GM12878 (cell line): ENCODE data around the gene APLP2. TPM values are rescaled to one million over a fixed set of nuclear protein-coding genes. Genes with fewer than 3 reads are reported as not detected.
A peak's percentile ranks its signal among the peaks of the same experiment; 100 is the strongest.

ENCODE experiments used
- BACH1 ChIP-seq: fragments of 450-650 bp; IDR thresholded peaks from 2 replicates; pipeline ENCODE4 v1.6.1; 2017; ENCODE audit warnings: mild to moderate bottlenecking, borderline replicate concordance
- BCL11A ChIP-seq: IDR thresholded peaks from 2 replicates; pipeline ENCODE4 v1.6.1; 2011; ENCODE audit warnings: low read depth, low read length
- CREM ChIP-seq: IDR thresholded peaks from 2 replicates; pipeline ENCODE4 v1.6.1; 2014; ENCODE audit warnings: antibody characterized with exemption, low read depth
- EZH2 ChIP-seq: IDR thresholded peaks from 2 replicates; pipeline ENCODE4 v1.6.1; 2012; ENCODE audit warnings: low read depth, mild to moderate bottlenecking, control low read depth, inconsistent platforms, low read length, borderline replicate concordance; ENCODE audit not compliant: control insufficient read depth
- FOXK2 ChIP-seq: fragments of 450-650 bp; IDR thresholded peaks from 2 replicates; pipeline ENCODE4 v1.6.1; 2017; ENCODE audit warnings: mild to moderate bottlenecking, moderate library complexity
- IKZF2 ChIP-seq, 2 experiments: fragments of 450-650 bp; IDR thresholded peaks; 2 replicates each; pipeline ENCODE4 v1.6.1; 2017; ENCODE audit warnings: mild to moderate bottlenecking in 2 of 2, moderate library complexity in 2 of 2
- NR2C1 ChIP-seq: fragments of 450-650 bp; IDR thresholded peaks from 2 replicates; pipeline ENCODE4 v1.6.1; 2017; ENCODE audit warnings: antibody characterized with exemption, mild to moderate bottlenecking, moderate library complexity
- NR2F1 ChIP-seq: fragments of 450-650 bp; conservative IDR thresholded peaks from 2 replicates; pipeline ENCODE4 v1.6.1; 2017; ENCODE audit warnings: mild to moderate bottlenecking
- PAX5 ChIP-seq: IDR thresholded peaks from 2 replicates; pipeline ENCODE4 v1.6.1; 2011; ENCODE audit warnings: low read depth, low read length, borderline replicate concordance
- RELA ChIP-seq: fragments of 450-650 bp; IDR thresholded peaks from 2 replicates; pipeline ENCODE4 v1.8.0; 2014; ENCODE audit warnings: borderline replicate concordance; ENCODE audit not compliant: partially characterized antibody
- SMAD5 ChIP-seq: IDR thresholded peaks from 2 replicates; pipeline ENCODE4 v1.6.1; 2016; ENCODE audit warnings: antibody characterized with exemption, low read depth
- SREBF1 ChIP-seq: IDR thresholded peaks from 2 replicates; pipeline ENCODE4 v1.6.1; 2012; ENCODE audit warnings: mild to moderate bottlenecking, low read length
- ZNF24 ChIP-seq: fragments of 450-650 bp; IDR thresholded peaks from 2 replicates; pipeline ENCODE4 v1.6.1; 2017; ENCODE audit warnings: antibody characterized with exemption, mild to moderate bottlenecking
- polyA plus RNA-seq, 11 experiments: library from polyadenylated mRNA; depleted of rRNA in 4 of 11; unstranded in 6 of 11; stranded (reverse) in 5 of 11; fragments of >200 nt; fragmentation: Nextera tagmentation in 4 of 11; fragmentation: Illumina TruSeq in 1 of 11; extraction: Ambion mirVana in 4 of 11; extraction: Trizol in 1 of 11; gene quantifications; 1 replicate in 1 of 11; 2 replicates in 10 of 11; pipeline versions ENCODE4 v1.2.1 to v1.2.3, GENCODE V29; 2011 to 2016; ENCODE audit warnings: inconsistent platforms in 2 of 11, missing spikeins in 2 of 11, low read depth in 1 of 11
- total RNA-seq, 4 experiments: library from RNA; depleted of rRNA in 3 of 4; stranded (reverse); fragments of >200 nt in 3 of 4; fragmentation: Illumina TruSeq in 1 of 4; extraction: Trizol in 1 of 4; gene quantifications; 2 replicates each; pipeline versions ENCODE4 v1.2.1 to v1.2.3, GENCODE V29; 2013 to 2021
- TF ChIP-seq, protein P1 (sequence below): IDR thresholded peaks from 2 replicates; pipeline ENCODE4 v1.6.1; 2012; ENCODE audit warnings: improper control_type of control experiment, low read depth, low read length; ENCODE audit not compliant: insufficient replicate concordance
- TF ChIP-seq, protein P2 (sequence below): fragments of 450-650 bp; IDR thresholded peaks from 2 replicates; pipeline ENCODE4 v1.6.1; 2016; ENCODE audit warnings: mild to moderate bottlenecking, moderate library complexity, borderline replicate concordance
- TF ChIP-seq, protein P3 (sequence below): IDR thresholded peaks from 2 replicates; pipeline ENCODE4 v1.6.1; 2012; ENCODE audit warnings: low read depth, low read length, improper control_type of control experiment

Gene APLP2
- total and polyA plus RNA-seq, 10 of the 15 experiments (the other 5 are each of a cell fraction or from before 2014, with no cell fraction given) = 2.3 to 38.8 (median 21.3) TPM

DNA sequence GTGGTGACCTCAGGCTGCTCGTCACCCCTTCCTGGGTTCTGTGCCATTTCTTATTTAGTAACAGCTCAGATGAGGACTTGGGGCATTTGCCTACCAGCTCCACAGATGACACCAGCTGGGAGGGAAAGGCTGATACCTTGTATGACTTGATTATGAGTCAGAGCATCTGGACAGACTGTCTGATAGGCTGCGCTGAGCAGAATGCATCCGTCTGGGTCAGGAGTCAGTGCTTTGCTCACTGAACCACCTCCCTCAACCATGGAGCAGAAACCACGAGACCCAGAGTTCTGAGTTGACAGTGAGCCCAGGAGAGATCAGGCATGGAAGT is 96.7 kb downstream of the APLP2 start (continued):
- TF ChIP-seq BACH1 (no peak), FOXK2 (no peak), SREBF1 (no peak), RELA (no peak), BCL11A (no peak), NR2F1 (no peak), EZH2 (no peak), ZNF24 (no peak), IKZF2 (IDR thresholded peaks at IDR 0.05) (peak in 1 of 2 experiments; percentile 25; a peak in 1 of 4 replicates), NR2C1 (no peak), CREM (no peak), PAX5 (0 out of 2 replicates have a peak, but pooled peaks have one; percentile 10), SMAD5 (no peak)
- TF ChIP-seq, protein P1, sequence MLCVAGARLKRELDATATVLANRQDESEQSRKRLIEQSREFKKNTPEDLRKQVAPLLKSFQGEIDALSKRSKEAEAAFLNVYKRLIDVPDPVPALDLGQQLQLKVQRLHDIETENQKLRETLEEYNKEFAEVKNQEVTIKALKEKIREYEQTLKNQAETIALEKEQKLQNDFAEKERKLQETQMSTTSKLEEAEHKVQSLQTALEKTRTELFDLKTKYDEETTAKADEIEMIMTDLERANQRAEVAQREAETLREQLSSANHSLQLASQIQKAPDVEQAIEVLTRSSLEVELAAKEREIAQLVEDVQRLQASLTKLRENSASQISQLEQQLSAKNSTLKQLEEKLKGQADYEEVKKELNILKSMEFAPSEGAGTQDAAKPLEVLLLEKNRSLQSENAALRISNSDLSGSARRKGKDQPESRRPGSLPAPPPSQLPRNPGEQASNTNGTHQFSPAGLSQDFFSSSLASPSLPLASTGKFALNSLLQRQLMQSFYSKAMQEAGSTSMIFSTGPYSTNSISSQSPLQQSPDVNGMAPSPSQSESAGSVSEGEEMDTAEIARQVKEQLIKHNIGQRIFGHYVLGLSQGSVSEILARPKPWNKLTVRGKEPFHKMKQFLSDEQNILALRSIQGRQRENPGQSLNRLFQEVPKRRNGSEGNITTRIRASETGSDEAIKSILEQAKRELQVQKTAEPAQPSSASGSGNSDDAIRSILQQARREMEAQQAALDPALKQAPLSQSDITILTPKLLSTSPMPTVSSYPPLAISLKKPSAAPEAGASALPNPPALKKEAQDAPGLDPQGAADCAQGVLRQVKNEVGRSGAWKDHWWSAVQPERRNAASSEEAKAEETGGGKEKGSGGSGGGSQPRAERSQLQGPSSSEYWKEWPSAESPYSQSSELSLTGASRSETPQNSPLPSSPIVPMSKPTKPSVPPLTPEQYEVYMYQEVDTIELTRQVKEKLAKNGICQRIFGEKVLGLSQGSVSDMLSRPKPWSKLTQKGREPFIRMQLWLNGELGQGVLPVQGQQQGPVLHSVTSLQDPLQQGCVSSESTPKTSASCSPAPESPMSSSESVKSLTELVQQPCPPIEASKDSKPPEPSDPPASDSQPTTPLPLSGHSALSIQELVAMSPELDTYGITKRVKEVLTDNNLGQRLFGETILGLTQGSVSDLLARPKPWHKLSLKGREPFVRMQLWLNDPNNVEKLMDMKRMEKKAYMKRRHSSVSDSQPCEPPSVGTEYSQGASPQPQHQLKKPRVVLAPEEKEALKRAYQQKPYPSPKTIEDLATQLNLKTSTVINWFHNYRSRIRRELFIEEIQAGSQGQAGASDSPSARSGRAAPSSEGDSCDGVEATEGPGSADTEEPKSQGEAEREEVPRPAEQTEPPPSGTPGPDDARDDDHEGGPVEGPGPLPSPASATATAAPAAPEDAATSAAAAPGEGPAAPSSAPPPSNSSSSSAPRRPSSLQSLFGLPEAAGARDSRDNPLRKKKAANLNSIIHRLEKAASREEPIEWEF = no peak
- TF ChIP-seq, protein P2, sequence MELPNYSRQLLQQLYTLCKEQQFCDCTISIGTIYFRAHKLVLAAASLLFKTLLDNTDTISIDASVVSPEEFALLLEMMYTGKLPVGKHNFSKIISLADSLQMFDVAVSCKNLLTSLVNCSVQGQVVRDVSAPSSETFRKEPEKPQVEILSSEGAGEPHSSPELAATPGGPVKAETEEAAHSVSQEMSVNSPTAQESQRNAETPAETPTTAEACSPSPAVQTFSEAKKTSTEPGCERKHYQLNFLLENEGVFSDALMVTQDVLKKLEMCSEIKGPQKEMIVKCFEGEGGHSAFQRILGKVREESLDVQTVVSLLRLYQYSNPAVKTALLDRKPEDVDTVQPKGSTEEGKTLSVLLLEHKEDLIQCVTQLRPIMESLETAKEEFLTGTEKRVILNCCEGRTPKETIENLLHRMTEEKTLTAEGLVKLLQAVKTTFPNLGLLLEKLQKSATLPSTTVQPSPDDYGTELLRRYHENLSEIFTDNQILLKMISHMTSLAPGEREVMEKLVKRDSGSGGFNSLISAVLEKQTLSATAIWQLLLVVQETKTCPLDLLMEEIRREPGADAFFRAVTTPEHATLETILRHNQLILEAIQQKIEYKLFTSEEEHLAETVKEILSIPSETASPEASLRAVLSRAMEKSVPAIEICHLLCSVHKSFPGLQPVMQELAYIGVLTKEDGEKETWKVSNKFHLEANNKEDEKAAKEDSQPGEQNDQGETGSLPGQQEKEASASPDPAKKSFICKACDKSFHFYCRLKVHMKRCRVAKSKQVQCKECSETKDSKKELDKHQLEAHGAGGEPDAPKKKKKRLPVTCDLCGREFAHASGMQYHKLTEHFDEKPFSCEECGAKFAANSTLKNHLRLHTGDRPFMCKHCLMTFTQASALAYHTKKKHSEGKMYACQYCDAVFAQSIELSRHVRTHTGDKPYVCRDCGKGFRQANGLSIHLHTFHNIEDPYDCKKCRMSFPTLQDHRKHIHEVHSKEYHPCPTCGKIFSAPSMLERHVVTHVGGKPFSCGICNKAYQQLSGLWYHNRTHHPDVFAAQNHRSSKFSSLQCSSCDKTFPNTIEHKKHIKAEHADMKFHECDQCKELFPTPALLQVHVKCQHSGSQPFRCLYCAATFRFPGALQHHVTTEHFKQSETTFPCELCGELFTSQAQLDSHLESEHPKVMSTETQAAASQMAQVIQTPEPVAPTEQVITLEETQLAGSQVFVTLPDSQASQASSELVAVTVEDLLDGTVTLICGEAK = no peak
- TF ChIP-seq, protein P3, sequence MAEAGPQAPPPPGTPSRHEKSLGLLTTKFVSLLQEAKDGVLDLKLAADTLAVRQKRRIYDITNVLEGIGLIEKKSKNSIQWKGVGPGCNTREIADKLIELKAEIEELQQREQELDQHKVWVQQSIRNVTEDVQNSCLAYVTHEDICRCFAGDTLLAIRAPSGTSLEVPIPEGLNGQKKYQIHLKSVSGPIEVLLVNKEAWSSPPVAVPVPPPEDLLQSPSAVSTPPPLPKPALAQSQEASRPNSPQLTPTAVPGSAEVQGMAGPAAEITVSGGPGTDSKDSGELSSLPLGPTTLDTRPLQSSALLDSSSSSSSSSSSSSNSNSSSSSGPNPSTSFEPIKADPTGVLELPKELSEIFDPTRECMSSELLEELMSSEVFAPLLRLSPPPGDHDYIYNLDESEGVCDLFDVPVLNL = no peak
